OCI-LY7 (cell line): Measurements from ENCODE around the gene RBPMS2.

ENCODE experiments used
- CTCF ChIP-seq: fragments of 200-600 bp; sonication (generic); conservative IDR thresholded peaks from 2 replicates; pipeline ENCODE4 v1.5.1; 2014; ENCODE audit warnings: mild to moderate bottlenecking, antibody characterized with exemption, low read length, moderate library complexity, mixed read lengths
- EZH2phosphoT487 ChIP-seq: fragments of 200-600 bp; sonication (generic); IDR thresholded peaks from 2 replicates; pipeline ENCODE4 v1.6.1; 2018; ENCODE audit warnings: low read depth, borderline replicate concordance, mild to moderate bottlenecking, mixed run types, antibody characterized with exemption, low read length, moderate library complexity, mixed read lengths

GRCh38 chr15:64774629-64775493, 528 bp downstream of the RBPMS2 start:
- TF ChIP-seq CTCF: no peak
- TF ChIP-seq EZH2phosphoT487: no peak
